GM21529 (cell line): Measurements from ENCODE around the gene EML4.
"Not testable (repeated sequence)": the region's sequence is repeated elsewhere in the genome, so short reads cannot be mapped to it uniquely, and the experiment has no call there.

Source experiments
- ATAC-seq: cut with Tn5 transposase; IDR thresholded peaks from one replicate; pipeline ENCODE4 v1.9.1; 2021; ENCODE audit not compliant: unreplicated experiment

EML4 gene

DNA sequence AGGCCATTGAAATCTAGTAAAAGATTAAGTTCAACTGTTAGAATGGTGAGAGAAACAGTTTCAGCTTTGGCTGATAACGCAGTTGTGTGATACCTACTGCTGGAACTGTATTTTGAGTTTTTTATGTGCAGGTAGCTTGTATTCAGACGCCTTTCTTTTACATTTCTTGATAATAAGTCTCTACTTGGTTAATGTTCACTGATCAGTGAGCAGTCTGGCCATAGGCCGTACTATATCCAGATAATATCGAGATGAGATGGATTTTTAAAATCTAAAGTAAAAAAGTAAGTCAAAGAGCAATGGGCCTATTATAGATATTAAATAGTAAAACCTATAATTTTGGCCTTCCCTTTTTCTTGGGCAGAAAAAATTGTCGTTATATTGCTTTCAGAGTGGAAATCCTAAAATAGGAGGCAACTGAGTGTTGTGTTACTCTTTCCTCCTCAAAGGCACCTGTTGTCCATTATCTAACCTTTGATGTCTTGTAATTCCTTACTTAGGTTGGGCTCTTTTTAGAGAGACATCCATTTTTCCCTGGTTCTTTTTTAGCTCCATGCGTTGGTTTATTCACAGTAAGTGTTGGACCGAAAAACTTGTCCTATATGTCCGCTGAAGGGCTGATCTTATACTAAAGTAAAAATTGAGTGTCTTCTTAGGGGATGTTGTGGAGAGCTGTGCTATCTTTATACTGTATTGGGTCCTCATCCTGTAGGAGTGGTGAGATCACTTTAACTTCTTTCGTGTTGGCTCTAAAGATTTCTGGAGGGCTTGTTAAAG is 1.7 kb downstream of the EML4 start:
- ATAC-seq: no peak

DNA sequence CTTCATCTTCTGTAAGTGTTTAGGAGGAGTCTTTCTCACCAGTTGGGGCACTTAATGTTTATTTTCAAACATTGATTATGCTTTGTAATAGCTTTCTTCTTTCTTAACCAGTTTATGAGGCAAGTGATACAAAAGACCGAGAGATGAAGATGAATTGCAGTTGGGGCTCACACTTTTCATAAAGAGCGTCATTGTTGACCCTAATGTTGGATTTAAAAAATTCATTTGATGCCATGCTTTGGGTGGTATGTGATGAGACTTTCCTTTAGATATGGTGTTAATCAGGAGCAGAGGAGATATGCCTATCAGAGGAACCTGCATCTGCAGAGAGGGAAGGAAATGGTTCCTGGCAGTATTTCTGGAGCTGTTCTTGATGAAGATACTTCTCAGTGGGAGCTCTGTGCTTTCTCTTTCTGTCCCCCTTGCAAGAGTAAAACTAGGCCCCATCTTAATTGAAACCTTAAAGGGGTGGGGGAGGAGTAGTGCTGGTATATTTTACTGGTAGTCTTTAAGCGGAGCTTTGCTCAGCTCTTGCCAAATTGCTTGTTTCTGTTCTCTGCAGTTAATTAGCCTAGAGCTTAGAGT is 2.3 kb downstream of the EML4 start:
- ATAC-seq: peak; percentile 33

DNA sequence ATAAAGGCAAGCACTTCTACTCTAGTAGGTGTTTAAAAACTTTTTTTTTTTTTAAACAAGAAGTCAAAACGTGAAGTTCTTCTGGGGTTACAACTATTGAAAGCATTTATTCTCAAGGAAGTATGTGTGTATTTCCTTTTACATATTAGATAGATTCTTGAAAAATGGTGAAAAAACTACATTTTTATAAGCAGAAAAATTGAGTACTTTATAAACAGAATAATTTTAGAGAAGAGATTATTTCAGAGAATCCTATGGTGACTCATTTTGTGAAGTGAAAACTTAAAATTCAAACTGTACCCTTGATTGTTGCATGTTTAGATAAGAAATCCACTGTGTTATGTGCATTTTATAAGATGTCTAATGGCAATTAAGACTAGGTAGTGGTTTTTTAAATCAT is 2.9 kb downstream of the EML4 start:
- ATAC-seq: no peak

DNA sequence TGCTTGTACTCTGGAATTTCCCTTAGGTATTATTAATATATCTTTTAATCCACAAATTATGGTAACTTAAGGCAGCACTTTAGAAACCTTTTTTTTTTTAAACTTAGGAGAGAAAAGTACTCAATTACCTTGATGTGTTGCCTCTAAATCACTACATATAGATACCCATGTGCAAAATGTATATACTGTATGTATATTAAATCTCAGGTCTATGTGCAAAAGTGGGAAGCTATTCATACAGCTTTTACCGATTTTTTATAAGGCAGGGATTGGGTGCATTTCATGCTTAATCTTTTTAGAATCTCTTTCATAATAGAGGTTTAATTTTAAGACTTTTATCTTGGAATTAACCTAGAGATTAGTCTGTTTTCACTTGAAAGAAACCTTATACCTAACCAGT is 3.4 kb downstream of the EML4 start:
- ATAC-seq: no peak

DNA sequence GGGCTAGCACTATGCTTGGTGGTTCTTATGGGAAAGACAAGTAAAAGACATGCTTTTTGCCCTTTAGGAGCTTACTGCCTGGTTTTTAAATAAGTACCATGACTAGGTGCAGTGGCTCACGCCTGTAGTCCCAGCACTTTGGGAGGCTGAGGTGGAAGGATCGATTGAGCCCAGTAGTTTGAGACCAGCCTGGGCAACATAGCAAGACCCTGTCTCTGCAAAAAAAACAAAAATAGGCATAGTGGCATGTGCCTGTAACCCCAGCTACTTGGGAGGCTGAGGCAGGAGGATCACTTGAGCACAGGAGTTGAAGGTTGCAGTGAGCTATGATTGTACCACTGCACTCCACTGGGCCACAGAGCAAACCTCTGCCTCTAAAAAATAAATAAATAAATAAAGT is 4.3 kb downstream of the EML4 start:
- ATAC-seq: not testable (repeated sequence)

DNA sequence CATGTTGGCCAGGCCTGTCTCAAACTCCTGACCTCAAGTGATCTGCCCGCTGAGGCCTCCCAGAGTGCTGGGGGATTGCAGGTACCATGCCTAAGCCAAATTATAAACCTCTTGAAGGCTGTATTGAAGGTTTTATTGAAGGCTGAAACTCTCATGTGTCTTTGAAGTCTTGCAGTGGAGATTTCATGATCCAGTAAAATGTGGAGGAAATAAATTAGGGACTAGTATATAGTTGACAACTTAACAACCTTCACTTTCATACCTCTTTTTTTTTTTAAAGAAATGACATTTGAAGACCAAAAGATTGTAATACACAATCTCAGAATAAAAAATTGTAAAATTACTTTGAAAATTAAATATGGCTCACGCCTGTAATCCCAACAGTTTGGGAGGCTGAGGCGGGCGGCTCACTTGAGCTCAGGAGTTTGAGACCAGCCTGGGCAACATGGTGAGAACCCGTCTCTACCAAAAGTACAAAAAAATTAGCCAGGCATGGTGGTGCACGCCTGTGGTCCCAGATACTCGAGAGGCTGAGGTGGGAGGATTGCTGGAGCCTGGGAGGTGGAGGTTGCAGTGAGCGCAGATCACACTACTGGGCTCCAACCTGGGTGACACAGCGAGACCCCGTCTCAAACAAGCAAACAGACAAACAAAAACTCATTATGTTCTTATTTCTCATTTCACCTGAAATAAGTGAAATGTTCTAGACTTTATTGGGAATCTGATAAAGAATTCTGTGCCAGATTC is 8.0 kb downstream of the EML4 start:
- ATAC-seq: no peak

DNA sequence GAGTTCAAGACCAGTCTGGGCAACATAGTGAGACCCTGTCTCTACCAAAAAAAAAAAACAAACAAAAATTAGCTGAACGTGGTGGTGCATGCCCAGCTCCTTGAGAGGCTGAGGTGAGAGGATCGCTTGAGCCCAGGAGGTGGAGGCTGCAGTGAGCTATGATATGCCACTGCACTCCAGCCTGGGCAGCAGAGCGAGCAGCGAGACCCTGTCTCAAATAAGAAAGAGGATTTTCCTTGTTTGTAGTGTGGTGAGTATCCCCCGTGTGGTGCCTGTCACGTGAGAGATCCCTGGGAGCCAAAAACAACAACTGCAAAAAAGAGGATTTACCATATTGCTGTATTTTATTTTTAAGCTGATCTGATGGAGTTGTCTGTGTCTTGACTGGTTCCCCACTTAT is 9.2 kb downstream of the EML4 start:
- ATAC-seq: no peak

DNA sequence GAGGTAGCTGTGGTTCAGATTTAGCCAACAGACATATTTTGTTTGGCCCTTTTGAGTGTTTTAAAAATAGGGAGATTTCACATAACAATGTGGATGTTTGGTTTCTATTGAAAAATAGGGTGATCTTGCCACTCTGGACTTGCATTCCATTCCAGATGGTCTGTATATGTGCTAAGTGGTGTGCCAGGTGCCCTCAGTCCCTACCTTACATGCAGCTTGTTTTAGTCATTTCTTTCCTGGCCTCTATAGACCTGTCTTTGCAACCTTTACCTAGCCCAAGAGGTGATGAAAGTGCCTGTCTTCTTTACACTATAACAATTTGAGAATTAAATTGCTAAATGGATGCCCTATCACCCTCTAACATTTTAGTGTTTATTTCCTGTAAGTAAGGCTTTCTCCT is 11.1 kb downstream of the EML4 start:
- no peak for ATAC-seq

DNA sequence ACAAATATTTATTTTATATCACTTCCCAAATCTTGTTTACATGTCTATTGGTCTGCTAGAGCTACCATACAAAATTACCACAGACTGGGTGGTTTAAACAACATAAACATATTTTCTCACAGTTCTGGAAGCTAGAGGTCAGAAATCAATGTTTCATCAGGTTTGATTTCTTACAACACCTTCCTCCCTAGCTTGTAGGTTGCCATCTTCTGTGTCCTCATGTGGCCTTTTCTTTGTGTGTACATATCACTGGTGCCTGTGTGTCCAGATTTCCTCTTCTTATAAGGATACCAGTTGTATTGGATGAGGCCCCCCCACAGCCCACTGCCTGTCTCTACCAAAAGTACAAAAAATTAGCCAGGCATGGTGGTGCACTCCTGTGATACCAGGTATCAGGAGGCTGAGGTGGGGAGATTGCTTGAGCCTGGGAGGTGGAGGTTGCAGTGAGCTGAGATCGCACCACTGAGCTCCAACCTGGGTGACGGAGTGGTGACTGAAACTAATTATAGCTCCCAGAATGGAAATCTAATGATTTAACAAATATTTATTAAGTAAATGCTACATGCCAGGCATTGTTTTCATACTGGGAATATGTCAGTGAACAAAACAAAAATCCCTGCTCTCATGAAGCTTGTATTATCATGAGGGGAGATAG is 13.6 kb downstream of the EML4 start:
- no peak for ATAC-seq

DNA sequence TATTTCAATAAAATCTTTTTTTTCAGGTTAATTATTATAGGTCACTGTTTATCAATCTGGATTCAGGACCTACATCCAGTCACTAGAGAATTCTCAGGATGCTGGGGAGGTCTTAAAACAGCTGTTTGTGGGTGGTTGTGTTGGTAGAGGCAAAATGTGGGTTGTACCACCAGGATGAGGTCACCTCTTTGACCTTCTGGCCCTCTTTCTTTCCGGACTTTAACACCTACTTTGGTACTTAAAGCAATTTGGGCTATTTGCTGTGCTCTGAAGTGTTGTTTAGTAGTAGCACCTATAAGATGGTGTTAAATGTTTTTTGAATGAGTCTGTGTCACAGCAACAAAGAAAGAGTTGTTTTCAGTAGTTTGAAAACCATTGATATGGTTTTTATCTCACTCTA is 14.6 kb downstream of the EML4 start:
- no peak for ATAC-seq

DNA sequence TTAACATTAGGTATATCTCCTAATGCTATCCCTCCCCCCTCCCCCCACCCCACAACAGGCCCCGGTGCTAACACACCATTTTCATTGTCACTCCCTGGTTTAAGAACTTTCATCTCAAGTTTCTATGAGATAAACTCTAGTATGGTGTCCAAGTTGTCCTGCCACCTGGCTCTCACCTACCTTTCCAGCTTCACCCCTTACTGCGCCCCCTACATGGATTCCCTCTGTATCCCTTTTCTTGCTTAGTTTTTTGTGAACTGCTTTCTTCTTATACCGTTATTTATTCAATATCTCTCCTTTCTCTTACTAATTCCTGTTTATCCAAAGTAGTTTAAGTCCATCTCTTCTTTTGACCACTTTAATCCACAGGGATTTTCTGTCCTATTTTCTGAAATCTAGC is 15.2 kb downstream of the EML4 start:
- no peak for ATAC-seq

DNA sequence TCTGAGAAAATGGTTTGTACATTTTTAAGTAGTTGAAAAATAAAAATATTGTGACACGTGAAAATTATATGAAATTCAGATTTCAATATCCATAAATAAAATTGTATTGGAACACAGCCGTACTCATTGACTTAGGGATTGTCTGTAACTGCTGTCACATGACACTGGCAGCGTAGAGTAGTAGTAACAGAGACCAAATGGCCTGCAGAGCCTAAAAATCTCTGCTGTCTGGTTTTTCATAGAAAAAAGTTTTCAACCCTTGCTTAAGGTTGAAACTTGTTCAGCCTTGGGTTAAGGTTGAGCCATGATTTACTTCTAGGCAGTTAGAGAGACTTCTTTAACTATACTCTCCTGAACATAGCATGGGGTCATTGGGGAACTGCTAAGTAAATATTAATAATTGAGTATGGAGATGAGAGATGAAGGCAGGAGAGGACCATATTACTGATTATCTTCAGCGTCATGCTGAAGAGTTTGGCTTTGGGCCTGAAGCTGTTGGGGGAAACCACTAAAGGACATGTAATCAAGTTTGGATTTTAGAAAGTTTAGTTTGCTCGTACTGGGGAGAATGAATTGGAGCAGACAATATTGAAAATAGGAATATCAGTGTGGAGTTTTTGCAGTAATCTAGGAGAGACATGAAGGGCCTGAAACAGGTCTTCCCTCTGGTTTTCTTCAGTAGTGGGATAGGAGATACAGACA is 16.2 kb downstream of the EML4 start:
- no peak for ATAC-seq

DNA sequence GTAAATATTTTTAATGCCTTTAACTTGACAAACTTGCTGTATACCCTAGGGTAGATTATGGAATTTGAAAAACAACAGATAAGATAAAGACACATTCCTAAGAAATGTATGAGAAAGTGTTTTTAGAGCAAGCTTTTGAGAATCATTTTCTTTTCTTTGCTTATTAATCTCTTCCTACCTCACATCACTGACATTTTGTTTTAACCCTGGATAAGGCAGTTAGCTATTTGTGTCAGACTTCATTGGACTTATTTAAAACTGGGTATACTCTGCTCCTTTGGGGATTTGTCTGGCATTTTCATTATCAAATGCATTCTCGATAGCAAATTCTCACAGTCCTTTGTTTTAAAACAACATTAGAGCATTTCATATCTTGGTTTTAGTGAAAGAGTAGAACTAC is 17.2 kb downstream of the EML4 start:
- no peak for ATAC-seq

DNA sequence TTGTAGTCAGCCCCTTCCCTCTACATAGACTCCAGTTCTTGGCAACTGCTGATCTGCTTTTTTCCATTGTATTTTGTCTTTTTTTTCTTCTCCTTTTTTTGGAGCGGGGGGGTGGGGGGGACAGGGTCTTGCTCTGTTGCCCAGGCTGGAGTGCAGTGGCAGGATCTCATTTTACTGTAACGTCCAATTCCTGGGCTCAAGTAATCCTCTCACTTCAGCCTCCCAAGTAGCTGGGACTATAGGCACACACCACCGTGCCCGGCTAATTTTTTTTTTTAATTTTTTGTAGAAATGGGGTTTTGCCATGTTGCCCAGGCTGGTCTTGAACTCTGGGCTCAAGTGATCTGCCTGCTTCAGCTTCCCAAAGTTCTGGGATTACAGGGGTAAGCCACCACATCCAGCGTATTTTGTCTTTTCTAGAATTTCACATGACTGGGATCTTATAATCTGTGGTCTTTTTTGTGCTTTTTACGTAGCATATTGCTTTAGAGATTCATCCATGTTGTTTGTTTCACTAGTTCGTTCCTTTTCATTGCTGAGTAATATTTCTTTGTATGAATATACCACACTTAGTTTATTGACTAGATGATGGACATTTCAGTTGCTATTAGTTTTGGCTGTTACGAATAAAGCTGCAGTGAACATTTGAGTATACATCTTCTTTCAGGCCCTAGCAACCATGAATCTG is 17.9 kb downstream of the EML4 start:
- ATAC-seq: no peak

DNA sequence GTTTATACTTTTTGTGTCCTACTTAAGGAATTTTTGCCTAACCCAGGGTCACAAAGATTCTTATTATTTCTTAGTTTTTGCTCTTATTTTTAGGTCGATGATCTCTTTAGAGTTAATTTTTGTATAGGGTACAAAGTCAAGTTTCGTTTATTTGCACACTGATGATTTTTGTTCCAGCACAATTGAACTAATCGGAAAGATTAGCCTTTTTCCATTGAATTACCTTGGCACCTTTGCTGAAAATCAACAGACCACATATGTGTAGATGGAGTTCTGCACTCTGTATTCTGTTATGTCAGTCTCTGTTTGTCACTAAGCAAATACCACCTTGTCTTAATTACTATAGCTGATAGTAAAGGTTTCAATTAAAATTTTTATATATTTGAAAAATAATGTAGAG is 18.7 kb downstream of the EML4 start:
- ATAC-seq: no peak

DNA sequence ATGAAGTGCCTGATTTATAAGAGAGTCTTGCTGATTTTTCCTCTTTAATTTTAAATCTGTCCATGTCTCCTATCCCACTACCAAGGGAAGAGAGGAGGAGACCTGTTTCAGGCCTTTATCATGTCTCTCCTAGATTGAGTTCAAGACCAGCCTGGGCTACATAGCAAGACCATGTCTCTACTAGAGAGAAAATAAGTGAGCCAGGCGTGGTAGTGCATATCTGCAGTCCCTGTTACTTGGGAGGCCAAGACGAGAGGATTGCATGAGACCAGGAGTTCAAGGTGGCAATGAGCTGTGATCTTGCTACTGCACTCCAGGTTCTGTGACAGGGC is 20.0 kb downstream of the EML4 start:
- ATAC-seq: no peak

DNA sequence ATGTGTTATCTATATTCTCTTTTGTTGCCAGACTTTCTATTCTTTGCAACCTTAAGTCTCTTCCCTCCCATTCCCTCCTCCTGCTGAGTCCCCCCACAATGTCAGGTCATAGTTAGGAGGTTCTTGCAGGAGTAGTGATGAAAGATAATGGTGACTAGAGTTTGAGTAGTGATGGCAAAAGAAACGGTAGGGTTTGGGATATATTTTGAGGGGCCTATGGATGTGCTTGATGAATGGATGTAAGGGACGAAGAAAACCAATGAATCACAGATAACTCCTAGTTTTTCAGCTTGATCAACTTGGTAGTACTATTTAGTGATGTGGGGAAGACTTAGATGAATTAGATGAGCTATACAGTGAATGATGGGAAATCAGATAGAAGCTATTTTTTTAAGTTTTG is 21.0 kb downstream of the EML4 start:
- no peak for ATAC-seq

DNA sequence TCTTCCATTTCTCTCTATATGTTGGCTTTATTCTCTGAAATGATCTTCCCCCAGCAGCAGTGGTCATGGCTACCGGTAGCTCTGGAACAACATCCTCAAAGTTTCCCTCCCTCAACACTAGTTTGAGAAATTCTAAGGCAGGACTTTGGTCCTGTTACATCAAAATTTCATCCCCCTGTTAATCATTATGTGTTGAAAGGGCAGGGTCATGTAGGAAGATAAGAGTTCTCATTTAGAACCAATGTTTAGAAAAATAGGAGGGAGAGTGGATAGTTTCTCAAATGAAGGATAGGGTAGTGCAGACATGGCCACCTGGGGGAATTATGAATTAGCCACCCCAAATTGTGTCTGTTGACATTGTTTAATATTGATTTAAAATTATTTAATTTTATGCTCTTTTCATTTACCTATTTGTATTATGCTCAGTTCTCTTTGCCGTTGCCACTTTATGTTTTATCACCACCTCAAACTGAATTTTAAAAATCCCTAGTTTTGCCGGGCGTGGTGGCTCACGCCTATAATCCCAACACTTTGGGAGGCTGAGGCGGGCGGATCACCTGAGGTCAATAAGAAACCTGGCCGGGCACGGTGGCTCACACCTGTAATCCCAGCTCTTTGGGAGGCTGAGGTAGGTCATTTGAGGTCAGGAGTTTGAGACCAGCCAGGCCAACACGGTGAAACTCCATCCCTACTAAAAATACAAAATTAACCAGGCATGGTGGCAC is 22.3 kb downstream of the EML4 start:
- ATAC-seq: no peak

DNA sequence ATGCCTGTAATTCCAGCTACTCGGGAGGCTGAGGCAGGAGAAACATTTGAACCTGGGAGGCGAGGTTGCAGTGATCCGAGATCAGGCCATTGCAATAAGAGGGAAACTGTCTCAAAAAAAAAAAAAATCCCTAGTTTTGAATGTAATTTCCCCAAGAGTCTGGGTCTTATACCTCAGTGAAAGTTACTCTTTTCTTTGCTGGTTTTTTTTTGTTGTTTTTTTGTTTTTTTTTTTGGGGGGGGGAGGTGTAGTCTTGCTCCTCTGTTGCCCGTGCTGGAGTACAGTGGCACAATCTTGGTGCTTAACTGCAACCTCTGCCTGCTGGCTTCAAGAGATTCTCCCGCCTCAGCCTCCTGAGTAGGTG is 22.8 kb downstream of the EML4 start:
- no peak for ATAC-seq
